Stimulated activated naive CD4-positive, alpha-beta T cell treated with Interleukin-2 at 50 U/mL for 16 hours (primary cell): Measurements from ENCODE around the gene HOXA7.

ENCODE experiments used
- DNase-seq: peaks from one replicate; lab custom pipeline; 2025; lab: John Stamatoyannopoulos, UW

The HOXA7 gene

DNA sequence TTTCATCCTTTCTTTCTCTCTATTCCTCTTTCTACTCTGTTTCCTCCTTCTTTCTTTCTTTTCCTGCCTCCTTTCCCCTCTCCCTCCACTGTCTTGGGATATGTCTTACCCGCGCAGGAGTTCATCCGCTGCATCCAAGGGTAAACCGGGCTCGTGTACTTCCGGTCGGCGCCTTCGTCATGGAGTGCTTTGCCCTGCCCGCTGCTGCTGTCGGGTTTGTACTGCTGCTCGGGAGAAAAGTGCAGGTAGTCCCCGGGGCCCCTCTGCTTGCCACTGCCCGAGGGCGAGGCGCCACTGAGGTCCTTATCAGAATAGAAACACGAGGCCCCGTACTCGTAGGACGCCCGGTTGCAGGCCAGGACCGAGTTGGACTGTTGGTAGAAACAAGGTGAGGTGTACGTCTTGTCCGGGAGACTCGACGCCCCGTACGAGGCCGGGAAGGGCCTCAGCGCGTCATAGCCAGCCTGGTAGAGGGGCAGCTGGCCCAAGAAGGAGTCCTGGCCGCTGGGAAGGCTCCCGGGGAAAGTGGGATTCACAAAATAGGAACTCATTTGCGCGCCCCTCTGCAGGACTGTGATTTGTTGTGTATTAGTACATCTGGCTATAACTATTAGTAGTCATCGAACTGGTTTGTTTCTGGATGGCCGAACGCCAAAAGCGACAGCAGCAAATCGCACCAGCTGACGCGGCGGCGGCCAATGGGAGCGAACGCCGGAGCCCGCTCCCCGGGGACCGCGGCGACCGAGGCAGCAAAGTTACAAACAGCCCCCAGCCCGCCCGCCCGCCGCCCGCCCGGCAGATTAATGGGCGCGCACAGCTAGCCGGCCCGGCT, 9.1 kb downstream of the HOXA7 start, which contains the start of gene HOXA6:
Gene HOXA6 (minus strand): TSS at position 576 of the 832 bp plus-strand sequence. CDS start 25 bp downstream, at position 551.
- DNase-seq = no peak

DNA sequence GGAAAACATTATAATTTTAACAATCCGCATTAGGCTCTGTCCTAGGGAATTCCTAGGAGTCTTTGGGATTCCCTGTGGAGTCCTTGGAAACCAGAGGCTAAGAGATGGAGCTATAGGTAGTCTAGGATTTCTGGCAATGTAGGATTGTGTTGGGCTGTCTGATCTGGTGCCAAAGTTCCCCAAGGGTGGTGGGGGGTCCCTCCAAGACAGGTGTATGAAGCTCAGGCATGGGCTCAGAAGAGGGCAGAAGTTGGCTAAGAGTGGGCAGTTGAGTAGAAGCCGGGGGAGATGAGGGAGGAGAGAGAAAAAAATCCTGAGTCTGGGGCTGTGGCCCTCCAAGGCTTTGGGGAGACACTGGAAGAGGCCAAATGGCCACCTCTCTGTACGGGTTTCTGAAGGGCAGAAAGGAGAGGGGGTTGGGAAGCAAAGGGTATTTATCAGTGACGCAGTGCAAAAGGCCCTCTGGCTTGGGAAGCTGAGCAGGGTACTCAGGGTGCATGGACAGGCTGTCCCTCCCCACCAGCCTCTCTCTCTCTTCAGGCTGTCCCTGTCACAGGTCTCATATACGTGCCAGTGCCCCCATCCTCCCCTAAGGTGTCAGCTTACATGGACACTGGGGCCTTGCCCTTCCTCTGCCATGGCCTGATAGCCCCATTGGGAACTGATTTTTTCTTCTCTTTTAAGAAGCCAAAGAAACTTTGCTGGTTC, 9.8 kb downstream of the HOXA7 start:
- DNase-seq = no peak

DNA sequence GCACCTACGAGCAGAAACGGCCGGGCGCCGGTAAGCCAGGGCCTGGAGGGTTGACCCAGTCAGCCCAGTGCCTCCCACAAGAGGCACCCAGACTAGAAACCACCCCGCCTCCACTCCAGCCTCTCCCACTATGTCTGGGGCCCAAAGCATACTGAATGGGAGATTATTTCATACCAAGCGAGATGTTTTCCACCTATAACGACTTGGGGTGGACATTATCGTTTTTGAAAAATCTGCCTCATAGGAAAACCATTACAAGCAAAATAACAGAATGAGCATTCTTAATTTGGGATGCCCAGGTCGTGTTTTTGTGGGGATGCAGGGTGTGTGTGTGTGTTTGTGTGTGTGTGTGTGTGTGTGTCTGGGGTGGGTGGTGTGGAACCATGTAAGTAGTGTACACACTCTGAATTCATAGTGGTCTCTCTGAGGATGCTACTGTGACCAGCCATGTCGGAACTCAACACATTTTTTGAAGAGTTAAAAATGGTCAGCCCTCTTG, 10.5 kb downstream of the HOXA7 start:
- DNase-seq = no peak

DNA sequence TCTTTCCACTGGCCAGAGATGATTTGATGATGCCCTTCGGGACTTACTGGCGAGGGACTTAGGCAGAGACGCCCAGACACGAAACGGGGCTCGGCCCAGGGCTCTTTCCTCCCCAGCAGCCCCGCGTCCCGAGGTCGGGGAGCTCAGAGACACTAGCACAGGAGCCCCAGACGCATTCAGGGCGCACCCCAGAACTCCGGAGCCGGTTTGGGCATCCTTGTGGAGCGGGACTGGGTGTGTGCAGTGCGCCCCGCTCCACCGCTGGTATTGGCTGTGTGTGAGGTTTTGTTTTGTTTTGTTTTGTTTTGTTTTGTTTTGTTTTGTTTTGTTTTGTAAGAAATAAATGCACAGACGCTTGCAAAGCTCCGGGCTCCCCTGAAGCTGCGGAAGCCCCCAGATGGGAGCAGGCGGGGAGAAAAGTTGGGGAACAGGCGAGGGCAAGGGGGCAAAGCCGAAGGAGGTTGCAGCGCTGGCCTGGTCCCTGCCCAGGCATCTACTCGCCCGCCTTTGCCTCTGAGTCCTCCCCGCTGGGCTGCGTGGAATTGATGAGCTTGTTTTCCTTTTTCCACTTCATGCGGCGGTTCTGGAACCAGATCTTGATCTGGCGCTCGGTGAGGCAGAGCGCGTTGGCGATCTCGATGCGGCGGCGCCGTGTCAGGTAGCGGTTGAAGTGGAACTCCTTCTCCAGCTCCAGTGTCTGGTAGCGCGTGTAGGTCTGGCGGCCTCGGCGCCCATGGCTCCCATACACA, 11.1 kb downstream of the HOXA7 start:
- DNase-seq = no peak

DNA sequence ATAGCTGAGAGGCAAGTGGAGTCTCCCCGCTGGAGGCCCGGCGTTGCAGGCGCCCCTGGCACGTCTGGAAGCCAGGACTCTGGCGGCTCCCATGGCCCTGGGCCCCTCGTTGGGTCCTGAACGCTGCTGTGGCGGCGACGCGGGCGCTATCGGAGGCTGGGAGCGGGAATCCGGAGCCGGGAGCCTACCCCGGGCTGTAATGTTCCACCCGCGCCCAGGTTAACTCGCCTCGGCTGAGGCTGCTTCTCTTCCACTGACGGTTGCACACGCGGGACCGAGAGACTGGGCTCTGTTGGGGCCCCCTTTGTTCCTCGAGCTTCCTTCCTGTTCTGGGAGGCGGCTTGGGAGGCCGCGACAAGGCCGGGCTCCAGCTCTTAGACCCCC, 11.7 kb downstream of the HOXA7 start:
- no peak for DNase-seq

DNA sequence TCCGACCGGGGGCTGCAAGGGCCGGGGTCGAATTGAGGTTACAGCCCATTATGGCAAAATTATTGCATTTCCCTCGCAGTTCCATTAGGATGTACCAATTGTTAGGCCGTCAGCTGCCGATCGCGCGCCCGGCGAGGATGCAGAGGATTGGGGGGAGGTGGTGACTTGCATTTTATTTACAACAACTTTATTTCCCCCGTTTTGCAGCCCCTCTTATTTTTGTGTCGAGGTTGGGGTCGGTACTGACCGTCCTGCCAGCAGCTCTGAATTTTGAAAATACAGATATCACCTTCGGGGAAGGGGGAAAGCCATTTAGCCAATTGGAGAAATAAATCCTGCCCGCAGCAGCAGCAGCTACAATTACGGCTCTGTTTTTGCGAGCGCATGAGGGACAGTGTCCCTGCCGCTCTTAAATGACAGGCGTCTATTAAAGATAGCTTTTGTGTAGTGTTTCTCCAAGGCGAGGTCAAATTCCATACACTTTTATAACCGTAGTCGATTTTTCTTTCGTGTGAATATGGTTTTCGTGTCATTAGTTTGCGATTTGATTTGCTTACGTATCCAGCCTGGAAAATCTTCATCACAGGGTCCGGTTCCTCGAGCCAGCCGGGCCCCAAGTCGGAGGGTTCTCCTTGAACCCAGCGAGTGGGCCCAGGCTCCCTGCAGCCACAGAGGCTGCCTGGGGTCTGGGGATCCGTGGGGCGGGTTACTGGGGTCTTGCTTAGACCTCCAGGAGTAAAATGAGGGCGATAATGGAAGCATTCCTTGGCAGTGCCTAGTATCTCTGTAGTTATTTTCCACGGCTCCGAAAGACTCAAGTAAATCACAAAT, 12.3 kb downstream of the HOXA7 start:
- DNase-seq = no peak

GRCh38 chr7:27143023-27143949, 13.2 kb downstream of the HOXA7 start, which contains the start of gene HOXA5:
TSS of gene HOXA5 (minus strand) at chr7:27143681. CDS start at chr7:27143607, 74 bp downstream.
- DNase-seq = no peak

GRCh38 chr7:27142580-27143022, 13.9 kb downstream of the HOXA7 start:
- no peak for DNase-seq

- DNase-seq = no peak
Observed at GRCh38 chr7:27141923-27142579, 14.4 kb downstream of the HOXA7 start.

DNA sequence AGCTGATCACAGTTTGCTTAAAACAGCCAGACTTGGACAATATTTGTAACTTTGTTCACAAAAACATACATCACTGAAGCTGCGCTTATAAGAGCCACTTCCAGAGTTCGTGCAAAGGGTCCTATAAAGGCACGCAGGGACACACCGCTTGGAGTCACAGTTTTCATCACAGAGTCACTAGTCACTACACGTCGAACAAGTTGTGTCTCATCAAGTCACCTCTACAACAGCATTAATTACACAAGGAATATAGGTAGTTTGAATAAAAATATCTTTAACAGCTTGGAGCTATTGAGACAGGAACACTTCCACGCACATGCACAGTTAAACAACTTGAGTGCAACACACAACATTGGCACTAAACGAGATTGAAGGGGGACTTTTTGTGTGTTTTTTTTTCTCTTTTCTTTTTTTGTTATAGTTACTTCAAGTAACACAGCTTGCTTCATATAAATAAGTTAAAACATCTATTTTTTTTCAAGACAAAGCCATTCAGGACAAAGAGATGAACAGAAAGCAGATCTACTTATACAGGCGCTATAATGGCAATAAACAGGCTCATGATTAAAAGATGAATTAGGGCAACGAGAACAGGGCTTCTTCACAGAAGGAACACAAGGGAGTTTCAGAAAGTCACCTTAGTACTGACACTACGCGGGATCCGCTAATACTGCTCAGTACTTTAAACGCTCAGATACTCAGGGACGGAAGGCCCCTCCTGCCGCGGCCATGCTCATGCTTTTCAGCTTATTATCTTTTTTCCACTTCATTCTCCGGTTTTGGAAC, 15.1 kb downstream of the HOXA7 start:
- DNase-seq = no peak

DNA sequence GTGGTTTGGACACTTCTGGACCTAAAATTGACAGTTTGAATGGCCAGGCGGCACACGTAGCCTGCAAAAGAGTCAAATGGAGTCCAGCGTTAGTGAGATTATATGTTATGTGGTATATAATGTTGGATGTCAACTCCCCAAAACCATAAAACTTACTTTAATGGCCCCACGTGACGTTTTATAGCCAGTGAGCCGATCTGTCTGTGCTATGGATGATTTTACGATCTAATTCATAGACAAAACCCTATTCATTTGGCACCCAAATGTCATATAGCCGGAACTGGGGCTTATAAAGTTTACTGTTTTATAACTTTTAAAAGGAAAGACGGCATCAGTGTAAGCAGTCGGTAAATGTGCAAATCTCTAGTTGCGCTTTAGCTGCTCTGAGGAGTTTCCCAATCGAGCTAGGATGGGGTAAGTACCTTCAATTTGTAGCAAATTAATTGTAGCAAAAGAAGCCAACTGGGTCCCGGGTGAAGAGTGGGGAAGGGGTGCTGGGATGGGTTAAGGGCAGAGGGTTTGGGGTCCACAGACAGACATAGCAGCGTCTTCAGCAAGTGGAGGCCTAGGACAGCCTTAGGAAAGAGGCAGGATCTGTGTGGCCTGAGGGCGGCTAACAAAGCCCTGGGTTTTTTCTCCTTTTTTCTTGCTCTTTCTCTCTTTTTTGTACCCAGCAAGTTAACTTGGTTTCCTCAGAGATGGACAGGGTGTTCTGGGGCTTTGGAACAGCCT, 16.2 kb downstream of the HOXA7 start:
- DNase-seq = no peak

GRCh38 chr7:27139334-27140125, 16.9 kb downstream of the HOXA7 start:
- no peak for DNase-seq

DNA sequence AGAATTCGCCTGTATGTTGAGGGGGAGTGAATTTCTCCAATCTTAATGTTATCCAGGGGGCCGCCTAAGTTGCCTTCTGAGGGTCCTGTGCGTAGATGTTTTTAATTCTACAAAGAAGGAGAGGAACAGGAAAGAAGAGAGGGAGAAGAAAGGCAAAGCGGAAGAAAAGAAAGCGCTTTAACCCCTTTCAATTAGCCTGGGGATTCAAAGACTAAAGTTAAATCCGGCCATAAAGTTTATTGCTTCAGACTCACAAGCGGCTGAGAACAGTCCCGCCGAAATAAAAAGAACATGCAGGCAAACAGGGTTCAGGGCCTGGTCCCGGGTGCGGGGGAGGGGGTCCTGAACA, 17.5 kb downstream of the HOXA7 start:
- DNase-seq = no peak

DNA sequence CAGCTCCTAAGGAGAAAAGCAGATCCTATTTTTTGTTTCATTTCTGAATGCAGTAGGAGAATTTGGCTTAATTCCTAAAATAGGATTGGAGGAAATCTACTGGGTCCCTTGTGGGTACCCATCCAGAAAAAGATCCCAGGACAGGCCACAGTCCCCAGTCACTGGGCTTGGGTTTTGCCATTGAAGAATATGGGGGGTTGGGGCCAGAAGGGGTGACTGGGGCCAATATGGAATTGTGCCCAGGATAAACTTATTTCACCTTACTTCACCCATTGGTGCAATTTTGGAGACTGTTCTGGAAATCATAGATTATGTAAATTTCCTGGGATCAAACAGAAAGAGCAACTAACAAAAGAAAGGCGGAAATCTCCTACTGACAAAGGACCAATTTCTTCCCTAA, 18.0 kb downstream of the HOXA7 start:
- no peak for DNase-seq

- no peak for DNase-seq
Observed at GRCh38 chr7:27137640-27138315, 18.7 kb downstream of the HOXA7 start.

DNA sequence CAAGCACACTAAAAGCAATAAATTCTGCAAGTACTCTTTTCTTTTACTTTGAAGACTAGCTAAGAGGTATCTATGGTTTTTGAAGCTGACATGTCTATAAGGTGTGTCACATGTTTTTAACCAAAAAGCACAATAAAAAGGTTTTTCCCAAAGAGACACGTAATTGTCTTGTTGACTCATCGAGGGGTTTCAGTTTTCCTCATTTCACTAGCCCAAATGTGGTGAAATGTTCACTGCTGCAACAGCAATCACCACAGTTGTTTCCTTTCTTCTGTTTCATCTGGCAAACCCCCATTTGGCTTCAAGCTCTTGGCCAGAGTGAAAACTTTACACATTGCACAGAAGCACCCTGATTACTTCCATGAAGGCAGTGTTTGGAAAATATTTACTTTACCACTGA, 22.1 kb downstream of the HOXA7 start:
- DNase-seq = no peak
